Osteocyte (in vitro differentiated cells): ENCODE data around the gene POU2AF2. TPM values are rescaled to one million over a fixed set of nuclear protein-coding genes. Genes with fewer than 3 reads are reported as not detected.

Experiments used
- DNase-seq: peaks from one replicate; pipeline ENCODE4 v3.0.0; 2021; ENCODE audit warnings: mixed read lengths; ENCODE audit not compliant: unreplicated experiment; ENCODE audit errors: extremely low spot score
- H3K27ac Mint-ChIP-seq: one replicate; pipeline ENCODE4 v1.8.0; 2021; ENCODE audit warnings: mild to moderate bottlenecking, mixed read lengths; ENCODE audit not compliant: unreplicated experiment
- H3K27me3 Mint-ChIP-seq: one replicate; pipeline ENCODE4 v1.8.0; 2021; ENCODE audit warnings: mixed read lengths; ENCODE audit not compliant: unreplicated experiment
- H3K36me3 Mint-ChIP-seq: one replicate; pipeline ENCODE4 v1.8.0; 2021; ENCODE audit warnings: mixed read lengths; ENCODE audit not compliant: unreplicated experiment
- H3K4me1 Mint-ChIP-seq: one replicate; pipeline ENCODE4 v1.8.0; 2021; ENCODE audit warnings: mixed read lengths; ENCODE audit not compliant: unreplicated experiment
- H3K4me3 Mint-ChIP-seq: one replicate; pipeline ENCODE4 v1.8.0; 2021; ENCODE audit warnings: mild to moderate bottlenecking, moderate library complexity, mixed read lengths; ENCODE audit not compliant: unreplicated experiment
- H3K9me3 Mint-ChIP-seq: one replicate; pipeline ENCODE4 v1.8.0; 2021; ENCODE audit warnings: mixed read lengths; ENCODE audit not compliant: unreplicated experiment
- total RNA-seq: library from RNA; stranded (reverse); gene quantifications from 2 replicates; pipeline ENCODE4 v1.2.1, GENCODE V29; 2021
- TF ChIP-seq, protein P1 (sequence below): fragments of 200-600 bp; sonication (generic); IDR thresholded peaks from 2 replicates; pipeline ENCODE4 v1.5.0; 2021; ENCODE audit warnings: antibody characterized with exemption, mild to moderate bottlenecking, moderate library complexity

POU2AF2 gene
- total RNA-seq, 1 donor from 2014 or later: not detected

DNA sequence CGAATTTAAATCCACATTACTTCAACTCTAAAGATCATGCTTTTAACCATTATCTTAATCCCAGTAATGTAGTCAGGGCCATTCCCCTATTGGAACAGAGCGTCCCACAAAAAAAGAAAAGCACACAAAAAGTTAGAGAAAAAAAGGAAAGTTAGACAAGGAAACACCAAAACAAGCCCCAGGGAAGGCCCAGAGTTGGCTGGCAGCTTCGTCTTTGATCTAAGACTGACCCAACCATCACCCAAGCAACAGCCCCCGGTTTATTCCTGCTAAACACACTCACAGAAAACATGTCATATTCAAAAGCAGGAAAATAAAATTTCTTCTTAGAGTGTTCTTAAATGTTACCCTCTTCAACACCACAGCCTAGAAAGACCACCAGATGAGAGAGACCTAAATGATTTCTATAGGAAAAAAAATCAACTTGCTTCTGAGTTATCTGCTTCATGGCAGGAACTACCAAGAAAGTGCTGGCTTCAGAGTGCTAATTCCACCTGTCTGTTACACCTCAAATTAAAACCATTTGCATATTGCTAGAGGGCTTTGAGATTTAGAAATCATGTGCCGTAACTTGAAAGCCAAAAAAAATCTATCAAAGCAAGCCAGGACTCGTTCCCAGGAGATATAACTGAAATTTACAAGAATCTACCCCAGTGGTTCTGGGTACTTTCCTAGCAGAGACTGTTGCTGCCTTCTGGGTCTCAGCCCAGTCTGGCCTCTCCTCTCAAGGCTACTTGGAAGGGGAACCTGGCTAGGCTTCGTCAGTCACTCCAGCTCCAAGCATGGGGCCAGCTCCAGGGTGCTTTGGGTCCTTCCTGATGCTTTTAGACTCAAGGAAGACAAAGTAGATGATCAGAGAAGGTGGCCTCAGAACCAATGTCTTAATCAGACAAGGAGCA is 84.0 kb downstream of the POU2AF2 start:
- no peak overlapping the region for H3K27ac Mint-ChIP-seq
- H3K27me3 Mint-ChIP-seq: peaks cover 30% of the 10 kb centered on the region
- H3K9me3 Mint-ChIP-seq: no peaks in the 10 kb centered on the region
- peaks cover 3% of the 10 kb centered on the region for H3K4me1 Mint-ChIP-seq
- no peak for DNase-seq
- H3K36me3 Mint-ChIP-seq: no peaks in the 10 kb centered on the region
- H3K4me3 Mint-ChIP-seq: no peak overlapping the region
- TF ChIP-seq, protein P1, sequence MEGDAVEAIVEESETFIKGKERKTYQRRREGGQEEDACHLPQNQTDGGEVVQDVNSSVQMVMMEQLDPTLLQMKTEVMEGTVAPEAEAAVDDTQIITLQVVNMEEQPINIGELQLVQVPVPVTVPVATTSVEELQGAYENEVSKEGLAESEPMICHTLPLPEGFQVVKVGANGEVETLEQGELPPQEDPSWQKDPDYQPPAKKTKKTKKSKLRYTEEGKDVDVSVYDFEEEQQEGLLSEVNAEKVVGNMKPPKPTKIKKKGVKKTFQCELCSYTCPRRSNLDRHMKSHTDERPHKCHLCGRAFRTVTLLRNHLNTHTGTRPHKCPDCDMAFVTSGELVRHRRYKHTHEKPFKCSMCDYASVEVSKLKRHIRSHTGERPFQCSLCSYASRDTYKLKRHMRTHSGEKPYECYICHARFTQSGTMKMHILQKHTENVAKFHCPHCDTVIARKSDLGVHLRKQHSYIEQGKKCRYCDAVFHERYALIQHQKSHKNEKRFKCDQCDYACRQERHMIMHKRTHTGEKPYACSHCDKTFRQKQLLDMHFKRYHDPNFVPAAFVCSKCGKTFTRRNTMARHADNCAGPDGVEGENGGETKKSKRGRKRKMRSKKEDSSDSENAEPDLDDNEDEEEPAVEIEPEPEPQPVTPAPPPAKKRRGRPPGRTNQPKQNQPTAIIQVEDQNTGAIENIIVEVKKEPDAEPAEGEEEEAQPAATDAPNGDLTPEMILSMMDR: no peak

DNA sequence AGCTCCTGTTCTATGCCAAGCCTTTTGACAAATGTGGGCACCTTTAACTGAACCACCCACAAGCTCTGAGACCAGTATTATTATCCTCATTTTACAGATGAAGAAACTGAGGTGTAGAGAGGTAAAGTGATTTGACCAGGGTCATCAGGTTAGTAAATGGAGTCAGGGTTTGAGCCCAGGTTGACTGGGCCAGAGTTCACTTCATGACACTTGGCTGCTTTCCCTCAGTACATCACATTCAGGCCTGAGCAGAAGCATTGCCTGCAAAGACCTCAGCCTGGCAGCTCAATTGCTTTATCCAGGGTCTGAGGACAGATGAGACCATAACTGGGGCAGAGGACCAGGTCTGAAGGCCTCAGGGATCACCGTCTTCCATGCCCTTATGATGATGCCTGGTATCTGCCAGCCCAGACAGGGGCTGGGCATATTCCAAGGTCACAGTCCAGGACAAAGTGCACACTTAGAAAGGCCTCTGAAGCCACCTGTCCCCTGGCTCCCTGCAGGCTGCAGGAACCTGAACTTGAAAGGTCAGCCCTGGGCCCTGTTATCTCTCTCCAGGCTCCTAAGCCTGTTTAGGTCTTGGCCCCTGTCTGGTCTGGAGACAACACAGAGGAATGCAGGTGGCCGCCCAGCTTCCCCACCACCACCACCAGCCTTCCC is 84.8 kb downstream of the POU2AF2 start:
- no peaks in the 10 kb centered on the region for H3K9me3 Mint-ChIP-seq
- H3K4me1 Mint-ChIP-seq: no peaks in the 10 kb centered on the region
- TF ChIP-seq, protein P1: no peak
- peaks cover 28% of the 10 kb centered on the region for H3K27me3 Mint-ChIP-seq
- DNase-seq: no peak
- no peaks in the 10 kb centered on the region for H3K36me3 Mint-ChIP-seq
- no peak overlapping the region for H3K27ac Mint-ChIP-seq
- H3K4me3 Mint-ChIP-seq: no peak overlapping the region

DNA sequence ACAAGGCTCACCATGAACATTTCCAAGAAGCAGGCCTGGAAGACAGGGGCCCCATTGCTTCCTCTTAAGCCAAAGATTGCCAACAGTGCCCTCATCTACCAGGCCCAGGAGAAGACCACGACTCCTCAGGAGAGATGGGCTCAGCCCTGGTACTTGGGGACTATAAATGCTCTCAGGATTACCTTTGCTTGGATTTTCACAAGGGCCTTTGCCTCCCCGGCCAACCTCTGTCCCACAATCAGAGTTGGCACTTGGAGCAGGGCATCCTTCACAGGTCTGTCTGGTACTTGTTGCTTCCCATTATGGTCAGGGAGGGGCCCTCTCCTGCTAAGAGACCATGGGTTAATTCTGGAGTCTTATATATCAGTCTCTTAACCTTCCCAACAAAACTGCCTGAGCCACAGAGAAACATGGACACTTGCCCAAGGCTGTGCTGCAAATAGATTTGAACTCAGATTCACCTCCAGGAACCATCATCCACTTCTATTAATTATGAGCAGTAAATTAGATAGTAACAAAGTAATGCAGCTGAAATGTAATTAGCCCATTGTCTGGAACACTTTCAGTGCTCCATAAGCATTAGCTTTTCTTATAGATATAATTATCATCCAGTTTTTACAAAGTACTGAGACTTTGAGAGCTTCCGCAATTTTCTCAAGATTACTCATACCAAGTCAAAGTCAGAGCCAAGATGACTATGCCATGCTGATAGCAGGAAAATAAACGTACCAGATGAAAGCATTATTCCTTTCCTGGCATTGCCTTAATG is 86.4 kb downstream of the POU2AF2 start:
- Mint-ChIP-seq H3K27me3 (peaks cover 21% of the 10 kb centered on the region), H3K4me1 (no peaks in the 10 kb centered on the region), H3K36me3 (no peaks in the 10 kb centered on the region), H3K4me3 (no peak overlapping the region), H3K27ac (no peak overlapping the region), H3K9me3 (no peaks in the 10 kb centered on the region)
- DNase-seq: no peak
- TF ChIP-seq, protein P1: no peak

DNA sequence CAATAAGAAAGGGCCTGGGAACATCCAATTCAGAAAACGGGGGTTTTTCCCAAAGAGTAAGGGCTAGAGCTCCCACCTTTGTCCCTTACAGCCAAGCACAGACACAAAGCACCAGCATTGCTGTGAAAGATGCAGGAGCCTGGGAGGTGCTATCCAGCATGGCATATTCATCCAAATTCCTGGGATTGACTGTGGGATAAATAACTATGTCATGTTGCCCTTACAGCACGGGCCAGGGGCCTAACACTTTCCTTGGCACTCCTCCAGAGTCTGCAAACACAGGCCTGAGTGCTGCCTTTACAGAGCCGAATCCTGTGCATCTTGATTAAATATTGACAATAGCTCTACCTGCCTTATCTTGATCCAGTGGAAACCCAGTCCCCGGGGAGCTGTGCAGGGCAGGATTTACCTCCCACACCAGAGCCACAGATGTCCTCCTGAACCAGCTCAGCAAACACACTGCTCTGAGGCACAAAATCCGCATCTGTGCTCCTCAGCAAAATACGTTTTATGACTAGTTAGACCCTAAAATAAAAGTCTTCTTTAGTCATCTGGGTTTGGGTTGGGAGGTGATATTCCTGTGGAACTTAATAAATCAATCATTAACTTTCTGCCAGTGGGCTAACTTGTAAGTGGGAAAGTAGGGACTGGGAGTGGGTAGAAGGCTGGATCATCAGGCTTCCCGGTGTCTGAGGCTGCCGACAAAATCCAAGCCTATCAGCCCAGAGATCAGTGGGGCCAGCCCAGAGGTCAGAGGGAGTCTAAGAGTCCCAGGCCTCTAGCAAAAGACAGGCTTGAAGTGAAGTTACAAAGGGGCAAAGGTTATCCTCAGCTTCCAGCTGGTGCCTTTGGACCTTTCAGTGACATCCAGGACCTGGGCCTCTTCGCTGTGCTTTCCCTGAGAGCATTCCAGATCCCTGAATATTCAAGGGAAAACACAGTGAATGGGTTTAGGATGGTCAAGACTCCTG is 89.3 kb downstream of the POU2AF2 start:
- Mint-ChIP-seq H3K4me3 (no peak overlapping the region), H3K9me3 (peaks cover 11% of the 10 kb centered on the region), H3K27me3 (peaks cover 26% of the 10 kb centered on the region), H3K27ac (no peak overlapping the region), H3K36me3 (no peaks in the 10 kb centered on the region), H3K4me1 (no peaks in the 10 kb centered on the region)
- no peak for DNase-seq
- TF ChIP-seq, protein P1: no peak
